HepG2 (cell line): Measurements from ENCODE around the gene TNFRSF6B. TPM values are rescaled to one million over a fixed set of nuclear protein-coding genes. Genes with fewer than 3 reads are reported as not detected.

Experiments
- AKNA ChIP-seq: sonication (generic); formaldehyde crosslinking; IDR thresholded peaks from 2 replicates; pipeline ENCODE4 v1.4.0; 2020; ENCODE audit warnings: missing genetic modification reagents, borderline replicate concordance
- DZIP1 ChIP-seq: sonication (generic); formaldehyde crosslinking; IDR thresholded peaks from 2 replicates; pipeline ENCODE4 v1.5.0; 2020; ENCODE audit warnings: mild to moderate bottlenecking, missing genetic modification reagents
- NFATC3 ChIP-seq: sonication (generic); formaldehyde crosslinking; IDR thresholded peaks from 2 replicates; pipeline ENCODE4 v1.5.1; 2020; ENCODE audit warnings: mild to moderate bottlenecking, missing genetic modification reagents
- POLR2AphosphoS2 ChIP-seq: IDR thresholded peaks from 2 replicates; pipeline ENCODE4 v1.6.1; 2011; ENCODE audit warnings: low read depth, low read length, improper control_type of control experiment
- SIX4 ChIP-seq: sonication (generic); formaldehyde crosslinking; IDR thresholded peaks from 2 replicates; pipeline ENCODE4 v1.4.0; 2020; ENCODE audit warnings: missing genetic modification reagents
- TEAD3 ChIP-seq: optimal IDR thresholded peaks from 2 replicates; pipeline ENCODE3; 2016; ENCODE audit warnings: borderline replicate concordance
- TRAFD1 ChIP-seq: sonication (generic); formaldehyde crosslinking; IDR thresholded peaks from 2 replicates; pipeline ENCODE4 v1.5.1; 2020; ENCODE audit warnings: missing genetic modification reagents, mild to moderate bottlenecking, borderline replicate concordance
- ZBTB39 ChIP-seq: sonication (generic); formaldehyde crosslinking; IDR thresholded peaks from 2 replicates; pipeline ENCODE4 v1.5.0; 2020; ENCODE audit warnings: missing genetic modification reagents
- ZNF501 ChIP-seq: sonication (generic); formaldehyde crosslinking; IDR thresholded peaks from 2 replicates; pipeline ENCODE4 v1.5.1; 2020; ENCODE audit warnings: mild to moderate bottlenecking, moderate library complexity, missing genetic modification reagents
- ZNF563 ChIP-seq: sonication (generic); formaldehyde crosslinking; IDR thresholded peaks from 2 replicates; pipeline ENCODE4 v1.8.0; 2022; ENCODE audit warnings: mild to moderate bottlenecking, moderate library complexity, missing genetic modification reagents
- ZNF614 ChIP-seq: IDR thresholded peaks from 2 replicates; pipeline ENCODE4 v1.6.1; 2018; ENCODE audit warnings: missing biosample characterization, missing genetic modification reagents, inconsistent platforms, borderline replicate concordance
- ZNF619 ChIP-seq: sonication (generic); formaldehyde crosslinking; IDR thresholded peaks from 2 replicates; pipeline ENCODE4 v1.4.0; 2020; ENCODE audit warnings: mild to moderate bottlenecking, missing genetic modification reagents
- ZNF772 ChIP-seq: sonication (generic); formaldehyde crosslinking; IDR thresholded peaks from 2 replicates; pipeline ENCODE4 v1.5.0; 2020; ENCODE audit warnings: mild to moderate bottlenecking, missing genetic modification reagents
- ZSCAN12 ChIP-seq: sonication (generic); formaldehyde crosslinking; IDR thresholded peaks from 2 replicates; pipeline ENCODE4 v1.9.0; 2021; ENCODE audit warnings: mild to moderate bottlenecking, missing genetic modification reagents
- polyA plus RNA-seq, 8 experiments: library from polyadenylated mRNA; depleted of rRNA in 3 of 8; stranded (reverse) in 7 of 8; unstranded in 1 of 8; fragments of >200 nt; fragmentation: Illumina TruSeq in 4 of 8; extraction: Trizol in 4 of 8; gene quantifications; 2 replicates each; pipeline versions ENCODE4 v1.2.1 to v1.2.3, GENCODE V29; 2011 to 2016; ENCODE audit warnings: low read depth in 4 of 8, missing spikeins in 1 of 8, mixed read lengths in 1 of 8; ENCODE audit not compliant: insufficient read depth in 1 of 8
- total RNA-seq, 5 experiments: library from RNA; depleted of rRNA; stranded (reverse); fragments of >200 nt; fragmentation: Illumina TruSeq; extraction: Trizol; gene quantifications; 2 replicates each; pipeline ENCODE4 v1.2.3, GENCODE V29; 2016; ENCODE audit warnings: low read depth in 1 of 5

Gene TNFRSF6B
- total and polyA plus RNA-seq, 2 of the 13 experiments (the other 11 are each of a cell fraction or from before 2014, with no cell fraction given), result 0.24 TPM; not detected in 1

- TF ChIP-seq ZBTB39 (CRISPR knock-in tag), result no peak
- peak; percentile 48; the same call in 1 of the 2 replicates for TF ChIP-seq POLR2AphosphoS2
- TF ChIP-seq ZSCAN12, result no peak
- TF ChIP-seq ZNF501 (CRISPR knock-in tag), result no peak
- TF ChIP-seq TEAD3 (CRISPR knock-in tag), result no peak
- no peak for TF ChIP-seq ZNF614 (CRISPR knock-in tag)
- 0 out of 2 replicates have a peak, but pooled peaks have one; percentile 11 for TF ChIP-seq ZNF563 (CRISPR knock-in tag)
- TF ChIP-seq NFATC3 (CRISPR knock-in tag), result no peak
- TF ChIP-seq DZIP1 (CRISPR knock-in tag), result no peak
- TF ChIP-seq TRAFD1 (CRISPR knock-in tag), result no peak
- no peak for TF ChIP-seq ZNF772 (CRISPR knock-in tag)
- no peak for TF ChIP-seq SIX4 (CRISPR knock-in tag)
- TF ChIP-seq AKNA (CRISPR knock-in tag), result no peak
- no peak for TF ChIP-seq ZNF619
Measured at GRCh38 chr20:63735859-63736718, 39.6 kb downstream of the TNFRSF6B start, which contains the start of gene LIME1 (continued).
